Left hindlimb (tissue), 1 donor: ENCODE measurements around the gene CHID1.

ENCODE experiments used
- DNase-seq: peaks from one replicate; pipeline ENCODE4 v3.0.0-alpha.2; 2018

The CHID1 gene

DNA sequence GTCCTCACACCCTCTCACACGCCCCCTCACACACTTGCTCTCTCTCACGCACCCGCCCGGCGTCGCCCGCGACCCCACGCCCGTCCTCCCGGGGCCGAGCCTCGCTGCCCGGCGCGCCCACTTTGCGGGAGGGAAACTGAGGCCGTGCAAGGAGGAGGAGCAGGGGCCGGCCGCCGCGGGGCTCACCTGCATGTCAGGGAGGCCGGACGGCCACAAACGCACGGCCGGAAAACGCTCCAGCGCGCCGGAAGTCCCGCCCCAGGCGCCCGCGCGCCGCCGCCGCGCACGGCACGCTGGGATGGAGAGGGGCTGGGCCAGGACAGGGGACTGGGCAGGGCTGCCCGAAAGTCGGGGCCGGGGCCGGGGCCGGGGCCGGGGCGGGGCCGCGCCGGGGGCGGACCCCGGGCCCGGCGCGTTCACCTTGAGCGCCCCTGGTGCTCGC, at the start of gene CHID1:
Gene CHID1 (minus strand): TSS at position 222 of the 442 bp plus-strand sequence. CDS start 5,994 bp downstream, outside the sequence.
- DNase-seq: peak; percentile 92

DNA sequence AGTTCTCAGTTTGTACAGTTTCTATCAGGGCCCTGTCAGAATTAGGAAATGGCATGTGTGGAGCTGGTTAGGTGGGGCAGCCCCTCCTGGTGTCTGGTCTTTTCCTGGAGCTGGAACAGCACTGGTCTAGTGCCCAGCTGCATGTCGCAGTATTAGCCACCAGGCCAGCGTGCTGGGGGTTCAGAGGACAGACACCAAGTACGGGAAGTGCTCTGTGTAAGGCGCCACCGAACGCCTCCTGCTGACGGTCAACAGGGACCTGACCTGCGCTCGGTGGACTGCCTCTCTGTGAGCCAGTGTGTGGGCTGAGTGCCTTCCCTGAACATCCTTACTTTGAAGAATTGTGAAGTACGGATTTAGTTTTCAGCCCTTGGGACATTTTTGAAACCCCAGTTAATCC, 49.0 kb upstream of the CHID1 start:
- DNase-seq: no peak

DNA sequence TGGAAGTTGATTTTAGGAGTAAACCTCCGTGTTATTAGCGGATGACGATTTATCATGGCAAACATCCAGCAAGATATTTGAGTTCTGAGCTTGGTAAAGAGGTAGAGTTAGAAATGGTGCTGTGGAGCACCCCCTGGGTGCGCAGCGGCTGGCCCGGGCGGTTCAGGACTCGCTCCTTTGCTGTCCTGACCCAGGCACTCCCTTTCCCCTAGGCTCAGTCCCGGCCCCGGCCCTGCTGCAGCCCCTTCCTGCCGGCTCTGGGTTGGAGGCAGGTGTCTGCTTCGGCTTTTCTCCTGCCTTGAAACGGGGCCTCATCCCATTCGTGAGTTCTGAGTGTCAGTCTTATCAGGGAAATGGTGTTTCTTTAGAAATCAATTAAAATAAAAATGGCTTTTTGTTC, 48.4 kb upstream of the CHID1 start:
- DNase-seq: no peak

DNA sequence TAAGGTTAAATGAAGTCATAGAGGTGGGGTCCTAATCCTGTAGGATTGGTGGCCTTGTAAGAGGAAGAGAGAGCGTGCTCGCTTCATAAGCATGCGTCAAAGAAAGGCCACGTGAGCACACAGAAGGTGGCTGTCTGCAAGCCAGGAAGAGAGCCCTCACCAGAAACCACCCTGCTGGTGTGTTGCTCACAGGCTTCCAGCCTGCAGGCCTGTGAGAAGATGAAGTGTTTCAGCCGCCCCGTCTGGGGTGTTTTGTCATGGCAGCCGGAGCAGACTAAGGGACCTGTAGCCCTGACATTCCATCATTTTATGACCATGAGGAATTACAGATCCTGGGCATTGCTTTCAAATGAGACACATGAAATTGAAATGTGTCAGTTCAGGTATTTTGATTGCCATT, 47.5 kb upstream of the CHID1 start:
- no peak for DNase-seq

DNA sequence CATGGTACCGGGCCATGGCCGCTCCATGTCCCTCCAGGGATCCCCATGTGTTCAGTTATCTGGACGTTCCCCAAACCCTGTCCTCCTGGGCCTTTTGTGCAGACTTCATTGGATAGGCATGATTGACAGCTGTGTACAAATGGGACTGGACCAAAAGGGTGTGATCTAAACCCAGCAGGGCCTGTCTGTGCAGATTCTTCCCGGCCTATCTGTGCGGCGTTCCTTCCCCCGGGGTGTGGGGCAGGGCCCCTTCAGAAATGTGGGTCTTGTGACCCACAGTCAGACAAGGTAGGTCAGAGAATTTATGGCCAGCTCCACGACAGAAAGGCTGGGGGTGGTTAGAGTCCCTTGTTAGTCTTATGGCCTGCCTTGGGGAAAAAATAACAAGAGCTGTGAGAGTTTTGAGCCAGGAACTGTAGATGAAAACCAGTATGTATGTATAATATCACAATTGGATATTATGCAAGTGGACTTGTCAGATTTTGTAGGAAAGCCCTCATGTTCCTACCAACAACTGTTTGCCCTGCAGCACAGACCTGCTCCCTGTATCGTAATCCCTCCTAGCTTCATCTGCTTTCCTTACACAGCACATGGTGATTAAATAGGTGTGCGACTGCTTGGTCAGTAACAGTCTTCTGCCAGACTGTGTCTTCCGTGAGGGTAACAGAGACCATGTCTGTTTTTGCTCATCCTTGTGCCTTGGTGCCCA, 46.8 kb upstream of the CHID1 start:
- DNase-seq: no peak

DNA sequence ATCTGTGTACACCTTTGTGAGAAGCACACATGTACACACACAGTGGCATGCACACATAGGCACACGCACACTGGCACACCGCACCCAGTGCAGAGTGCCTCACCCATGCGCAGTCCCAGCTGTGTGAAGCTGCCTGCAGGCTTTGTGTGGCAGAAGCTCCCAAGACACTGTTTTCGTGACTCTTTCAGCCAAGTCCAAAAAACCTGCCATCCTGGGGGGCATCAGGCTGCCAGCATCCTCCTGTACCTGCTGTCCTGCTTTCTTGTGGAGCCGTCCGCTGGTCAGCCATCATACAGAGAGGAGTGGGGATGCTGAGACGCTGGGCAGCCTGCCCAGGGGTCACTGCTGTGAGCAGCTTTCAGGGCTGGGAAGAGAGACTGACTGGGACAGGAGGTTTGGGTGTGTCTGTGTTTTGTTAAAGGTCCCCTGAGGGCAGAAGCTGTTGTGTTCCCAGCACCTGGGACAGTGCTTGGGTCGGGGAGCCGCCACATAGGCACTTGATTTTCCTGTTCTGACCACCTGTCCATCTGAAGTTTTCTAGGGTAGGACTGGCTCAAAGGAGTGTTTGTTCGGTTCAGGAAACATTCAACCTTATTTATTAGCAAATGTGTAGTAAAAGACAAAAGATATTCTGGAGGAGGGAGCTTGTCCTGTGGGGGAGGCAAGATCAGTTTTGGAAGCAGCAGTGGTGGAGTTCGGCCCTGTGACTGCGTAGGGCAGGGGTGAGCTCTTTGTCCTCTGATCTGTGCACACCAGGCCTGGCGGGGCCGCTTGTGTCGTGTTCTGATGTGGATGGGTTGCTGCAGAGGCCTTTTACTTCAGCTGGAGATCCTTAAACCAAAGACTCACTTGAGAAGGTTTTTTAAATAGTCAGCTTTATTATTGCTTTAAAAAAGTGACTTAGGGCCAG, 44.8 kb upstream of the CHID1 start:
- no peak for DNase-seq

DNA sequence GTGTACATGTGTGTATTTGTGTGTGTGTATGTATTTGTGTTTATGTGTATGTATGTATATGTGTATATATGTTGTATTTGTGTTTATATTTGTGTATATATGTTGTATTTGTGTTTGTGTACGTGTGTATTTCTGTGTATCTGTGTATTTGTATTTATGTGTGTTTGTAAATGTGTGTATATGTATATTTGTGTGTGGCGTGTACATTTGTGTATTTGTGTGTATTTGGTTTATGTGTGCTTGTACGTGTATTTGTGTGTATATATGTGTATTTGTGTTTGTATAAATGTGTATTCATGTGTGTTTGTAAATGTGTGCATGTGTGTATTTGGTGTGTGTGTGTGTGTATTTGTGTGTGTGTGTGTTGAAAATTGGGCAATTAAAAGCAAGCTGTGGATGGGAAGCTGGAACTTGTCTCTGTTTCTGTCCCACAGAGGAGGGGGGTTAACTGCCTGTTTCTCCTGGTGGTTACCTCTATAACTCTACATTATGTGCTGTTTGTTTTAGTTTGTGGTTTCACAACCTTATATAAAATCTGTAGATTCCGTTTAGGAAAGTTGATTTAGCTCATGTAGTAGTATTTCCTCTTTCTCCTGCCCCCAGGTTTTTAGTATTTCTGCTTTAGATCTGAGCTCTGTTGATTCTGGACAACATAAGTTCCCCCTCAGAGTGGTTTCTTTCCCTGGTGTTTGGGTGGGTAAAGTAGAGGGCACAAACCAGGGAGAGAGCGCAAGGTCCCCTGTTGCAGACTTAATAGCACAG, 44.0 kb upstream of the CHID1 start:
- no peak for DNase-seq

DNA sequence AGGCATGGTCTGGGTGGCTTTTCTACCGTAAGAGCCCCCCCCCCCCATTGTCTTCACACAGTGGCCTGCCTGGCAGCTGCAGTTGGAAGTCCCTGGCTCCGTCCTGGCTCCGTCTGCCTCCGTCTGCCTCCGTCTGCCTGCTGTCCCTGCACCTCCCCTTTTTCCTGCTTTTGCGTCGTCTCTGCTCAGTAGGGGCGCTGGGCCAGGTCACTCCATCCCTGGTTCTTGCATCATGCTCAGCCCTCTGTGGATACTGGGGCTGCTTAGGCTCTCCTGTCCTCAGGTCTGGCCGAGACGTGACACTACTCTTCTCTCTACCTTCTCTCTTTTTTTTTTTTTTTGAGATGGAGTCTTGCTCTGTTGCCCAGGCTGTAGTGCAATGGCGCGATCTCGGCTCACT, 42.9 kb upstream of the CHID1 start:
- DNase-seq: no peak

DNA sequence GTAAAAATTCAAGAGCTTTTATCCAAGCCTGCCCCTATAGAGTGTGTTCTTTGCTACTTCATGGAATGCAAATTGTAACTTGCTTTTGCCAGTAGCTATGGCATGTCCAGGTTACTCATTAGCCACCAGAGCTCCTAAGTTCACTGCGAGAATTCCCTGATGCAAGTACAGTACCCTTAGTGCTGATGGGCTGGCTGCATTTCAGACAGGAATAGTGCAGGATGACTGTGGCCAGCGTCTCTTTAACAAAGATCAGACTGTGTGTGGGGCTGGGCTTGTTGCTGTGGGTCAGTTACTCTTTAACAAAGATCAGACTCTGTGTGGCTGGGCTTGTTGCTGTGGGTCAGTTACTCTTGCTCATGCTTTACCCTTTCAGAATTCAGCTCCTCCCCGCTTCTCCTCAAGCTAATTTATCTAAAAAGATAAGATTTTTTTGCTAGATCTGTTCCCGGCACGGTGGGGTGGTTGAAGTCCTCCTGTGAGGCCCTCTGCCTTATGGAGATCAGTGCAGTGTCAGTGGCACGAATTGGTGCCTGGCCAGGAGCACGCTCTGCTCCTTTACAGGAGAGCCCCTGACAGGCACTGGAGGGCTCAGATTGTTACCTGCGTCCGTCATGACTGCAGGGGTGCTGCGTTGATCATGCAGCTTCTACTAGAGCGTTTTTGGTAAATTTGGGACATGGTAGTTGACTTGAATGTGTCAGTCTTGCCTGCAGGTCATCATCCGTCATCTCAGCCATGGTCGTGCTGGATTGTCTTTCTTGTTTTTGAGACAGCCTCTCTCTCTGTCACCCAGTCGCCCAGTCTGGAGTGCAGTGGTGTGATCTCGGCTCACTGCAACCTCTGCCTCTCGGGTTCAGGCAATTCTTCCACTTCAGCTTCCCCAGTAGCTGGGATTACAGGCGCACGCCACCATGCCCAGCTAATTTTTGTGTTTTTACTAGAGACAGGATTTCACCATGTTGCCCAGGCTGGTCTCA, 42.1 kb upstream of the CHID1 start:
- no peak for DNase-seq

DNA sequence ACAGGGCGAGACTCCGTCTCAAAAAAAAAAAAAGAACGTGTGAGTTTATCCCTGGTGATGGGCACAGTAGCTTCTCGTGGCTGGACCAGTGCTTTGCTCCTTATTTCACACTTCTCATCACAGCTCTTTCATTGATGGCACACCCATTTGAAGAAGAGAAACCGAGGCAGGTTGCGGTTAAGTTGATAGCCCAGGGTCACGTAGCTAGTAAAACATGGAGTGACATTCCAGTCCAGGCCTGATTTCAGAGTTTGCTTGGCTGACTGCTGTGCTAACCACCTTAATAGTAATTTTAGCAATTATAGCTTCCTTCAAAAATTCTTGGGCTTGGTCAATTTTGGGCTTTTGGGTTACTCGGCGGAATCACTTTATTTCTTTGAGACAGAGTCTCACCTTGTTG, 40.9 kb upstream of the CHID1 start:
- DNase-seq: no peak

DNA sequence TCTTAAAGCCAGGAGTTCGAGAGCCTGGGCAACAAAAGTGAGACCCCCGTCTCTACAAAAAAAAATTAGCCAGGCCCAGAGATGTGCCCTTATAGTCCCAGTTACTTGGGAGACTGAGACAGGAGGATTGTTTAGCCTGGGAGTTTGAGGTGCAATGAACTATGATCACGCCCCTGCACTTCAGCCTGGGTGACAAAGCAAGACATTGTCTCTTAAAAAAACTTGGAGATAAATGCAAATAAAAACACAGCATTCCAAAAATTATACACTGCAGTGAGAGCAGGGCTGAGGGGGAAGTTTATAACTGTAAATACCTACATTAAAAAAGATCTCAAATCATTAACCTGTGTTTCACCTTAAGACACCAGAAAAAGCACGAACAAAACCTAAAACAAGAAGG, 37.1 kb upstream of the CHID1 start:
- DNase-seq: no peak

DNA sequence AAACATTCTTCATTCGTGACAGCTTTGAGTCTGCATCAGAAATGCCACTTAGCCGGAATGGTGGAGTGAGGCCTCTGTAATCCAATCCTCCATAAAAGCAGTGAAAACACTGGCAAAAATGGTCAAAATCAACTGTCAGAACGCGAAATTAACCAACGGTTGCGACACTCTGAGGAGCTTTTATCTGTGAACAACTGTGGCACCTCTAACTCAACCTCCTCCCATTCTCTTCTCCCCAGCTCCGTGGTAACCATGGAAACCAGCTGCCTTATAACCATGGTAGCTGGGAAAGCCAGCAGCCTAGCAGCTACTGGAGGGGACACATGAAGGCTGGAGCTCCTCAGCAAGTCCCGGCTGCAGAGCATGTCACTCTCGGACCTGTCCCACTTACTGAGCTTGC, 35.4 kb upstream of the CHID1 start:
- no peak for DNase-seq

DNA sequence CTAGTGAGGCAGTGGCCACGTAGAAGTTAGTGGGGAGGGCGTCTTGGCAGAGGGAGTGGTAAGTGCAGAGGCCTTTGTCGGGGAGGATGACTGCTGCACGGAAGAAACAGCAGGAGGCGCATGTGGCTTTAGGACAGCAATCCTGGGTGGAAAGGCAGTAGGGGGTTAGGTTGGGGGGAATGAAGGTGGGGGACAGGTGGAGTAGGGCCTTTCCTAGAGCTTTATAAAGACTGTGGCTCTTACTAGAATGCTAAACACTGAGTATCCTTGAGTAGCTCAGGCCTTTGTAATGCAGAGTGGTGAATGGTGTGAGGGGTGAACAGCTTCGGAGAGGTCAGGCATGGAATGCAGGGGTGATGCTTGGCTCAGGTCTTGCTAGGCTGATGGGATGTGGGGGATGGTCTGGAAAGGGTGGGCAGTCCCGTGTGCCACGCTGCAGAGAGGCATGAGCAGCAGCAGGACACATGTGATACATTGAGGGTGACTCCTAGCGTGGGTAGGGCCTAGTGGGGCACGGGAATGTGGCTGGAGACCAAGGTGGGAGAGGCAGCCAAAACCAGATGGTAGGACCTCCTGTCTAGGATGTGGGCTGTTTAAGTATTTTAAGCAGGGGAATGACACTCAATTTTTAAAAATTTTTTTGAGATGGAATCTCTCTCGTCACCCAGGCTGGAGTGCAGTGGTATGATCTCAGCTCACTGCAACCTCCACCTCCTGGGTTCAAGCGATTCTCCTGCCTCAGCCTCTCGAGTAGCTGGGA, 34.3 kb upstream of the CHID1 start:
- DNase-seq: no peak

DNA sequence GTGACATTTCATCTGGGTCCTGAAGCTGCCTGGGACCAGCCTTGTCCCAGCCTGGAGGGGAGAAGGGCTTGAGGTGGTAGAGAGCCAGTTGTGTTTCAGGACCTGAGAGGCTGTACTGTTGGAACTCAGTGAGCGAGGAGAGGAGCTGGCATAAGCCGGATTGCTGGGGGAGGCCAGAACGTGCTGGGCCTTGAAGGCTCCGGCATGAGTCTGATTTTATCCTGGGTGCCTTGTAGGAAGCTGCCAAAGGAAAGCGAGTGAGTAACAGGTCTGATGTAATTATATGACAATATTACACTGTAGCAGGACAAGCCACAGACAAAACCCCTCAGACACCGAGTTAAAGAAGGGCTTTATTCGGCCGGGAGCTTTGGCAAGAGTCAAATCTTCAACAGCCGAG, 32.2 kb upstream of the CHID1 start:
- DNase-seq: no peak

DNA sequence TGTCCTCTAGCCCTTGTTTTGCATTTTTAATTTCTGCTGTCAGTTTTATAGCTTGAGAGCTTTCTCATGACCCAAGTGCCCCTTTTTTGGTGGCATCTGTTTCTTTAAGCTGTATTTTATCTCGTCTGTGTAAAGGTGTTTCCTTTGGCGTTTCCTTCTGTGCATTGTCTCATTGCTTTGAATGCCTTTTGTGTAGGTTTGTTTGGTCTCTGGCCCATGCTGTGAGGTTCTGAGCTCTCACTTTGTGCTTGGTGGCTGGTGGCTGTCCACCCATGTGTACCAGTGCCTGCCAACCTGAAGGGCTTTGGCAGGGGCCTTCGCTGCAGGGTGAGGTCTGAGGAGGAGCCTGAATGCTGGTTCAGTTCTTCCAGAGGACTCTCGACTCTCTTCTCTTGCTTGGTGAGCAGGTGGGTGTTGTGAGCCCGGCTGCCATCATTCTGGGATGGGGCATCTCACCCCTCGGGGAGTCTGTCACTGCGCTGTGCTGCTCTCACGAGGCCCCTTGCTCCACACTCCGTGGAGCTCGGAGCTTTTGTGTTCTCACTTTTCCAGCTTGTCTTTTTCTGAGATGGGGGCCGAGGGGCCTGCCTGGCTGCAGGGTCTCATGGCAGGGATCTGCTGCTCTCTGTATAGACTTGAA, 30.0 kb upstream of the CHID1 start:
- DNase-seq: no peak

DNA sequence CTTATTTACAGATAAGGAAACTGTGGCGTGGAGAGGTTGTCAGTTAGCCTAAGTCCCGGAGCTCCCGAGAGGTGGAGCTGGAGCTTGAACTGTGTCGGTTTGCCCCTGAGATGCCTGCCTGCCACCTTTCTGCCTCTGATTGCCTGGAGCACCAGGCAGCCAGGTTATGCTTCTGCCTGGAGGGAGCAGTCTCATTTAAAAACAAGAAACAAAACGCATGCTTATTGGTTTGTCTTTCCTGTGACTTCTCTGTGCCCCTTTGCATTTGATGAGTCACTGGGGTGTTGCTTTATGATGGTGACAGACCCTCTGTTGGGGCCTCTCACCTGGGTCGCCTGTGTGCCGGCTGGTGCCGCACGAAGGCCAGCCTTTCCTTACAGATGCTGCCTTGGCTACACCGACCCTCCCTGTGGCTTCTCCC, 27.2 kb upstream of the CHID1 start:
- no peak for DNase-seq

DNA sequence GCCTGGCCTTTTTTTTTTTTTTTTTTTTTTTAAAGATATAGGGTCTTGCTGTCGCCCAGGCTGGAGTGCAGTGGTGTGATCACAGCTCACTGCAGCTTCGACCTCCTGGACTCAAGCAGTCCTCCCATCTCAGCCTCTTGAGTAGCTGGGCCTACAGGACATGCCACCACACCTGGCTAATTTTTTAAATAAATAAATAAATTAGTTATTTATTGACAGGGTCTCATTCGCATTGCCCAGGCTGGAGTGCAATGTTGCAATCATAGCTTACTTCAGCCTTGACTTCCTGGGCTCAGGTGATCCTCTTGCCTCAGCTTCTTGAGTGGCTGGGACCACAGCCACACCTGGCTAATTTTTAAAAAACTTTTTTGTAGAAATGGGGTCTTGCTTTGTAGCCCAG, 25.6 kb upstream of the CHID1 start:
- DNase-seq: no peak

DNA sequence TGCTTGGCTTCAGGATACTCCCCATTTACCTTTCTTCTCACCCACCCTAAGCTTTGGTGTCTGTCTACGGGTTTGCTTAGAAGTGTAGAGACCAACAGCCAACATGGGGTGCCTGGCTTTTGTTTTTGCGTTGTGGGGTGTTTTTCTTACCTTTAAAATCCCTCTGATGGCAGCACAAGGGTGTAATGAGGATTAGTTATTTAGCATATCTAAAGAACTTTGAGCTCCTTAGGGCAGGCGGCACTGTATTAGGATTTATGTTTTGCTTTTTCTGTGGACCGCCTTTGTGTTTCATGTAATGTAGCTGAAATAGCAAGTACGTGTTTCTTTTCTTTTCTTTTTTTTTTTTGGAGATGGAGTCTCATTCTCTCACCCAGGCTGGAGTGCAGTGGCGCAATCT, 23.9 kb upstream of the CHID1 start:
- DNase-seq: no peak

DNA sequence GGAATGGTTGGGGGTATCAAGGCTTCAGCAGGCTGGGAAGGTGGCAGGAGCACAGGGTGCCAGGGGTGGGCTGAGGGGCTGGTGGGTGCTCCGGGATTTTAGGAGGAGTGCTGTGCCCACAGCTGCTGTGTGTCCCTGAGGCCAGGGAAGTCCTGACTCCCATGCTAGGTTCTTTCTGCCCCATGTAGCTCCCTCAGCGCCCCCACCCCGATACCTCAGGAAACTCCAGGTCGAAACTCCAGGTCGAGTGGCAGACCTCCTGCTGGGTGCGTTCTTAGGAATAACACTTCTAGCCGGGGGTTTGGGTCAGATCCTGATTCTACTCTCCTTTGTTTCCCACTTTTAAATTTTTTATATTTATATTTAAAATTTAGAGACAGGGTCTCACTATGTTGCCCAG, 23.3 kb upstream of the CHID1 start:
- no peak for DNase-seq

DNA sequence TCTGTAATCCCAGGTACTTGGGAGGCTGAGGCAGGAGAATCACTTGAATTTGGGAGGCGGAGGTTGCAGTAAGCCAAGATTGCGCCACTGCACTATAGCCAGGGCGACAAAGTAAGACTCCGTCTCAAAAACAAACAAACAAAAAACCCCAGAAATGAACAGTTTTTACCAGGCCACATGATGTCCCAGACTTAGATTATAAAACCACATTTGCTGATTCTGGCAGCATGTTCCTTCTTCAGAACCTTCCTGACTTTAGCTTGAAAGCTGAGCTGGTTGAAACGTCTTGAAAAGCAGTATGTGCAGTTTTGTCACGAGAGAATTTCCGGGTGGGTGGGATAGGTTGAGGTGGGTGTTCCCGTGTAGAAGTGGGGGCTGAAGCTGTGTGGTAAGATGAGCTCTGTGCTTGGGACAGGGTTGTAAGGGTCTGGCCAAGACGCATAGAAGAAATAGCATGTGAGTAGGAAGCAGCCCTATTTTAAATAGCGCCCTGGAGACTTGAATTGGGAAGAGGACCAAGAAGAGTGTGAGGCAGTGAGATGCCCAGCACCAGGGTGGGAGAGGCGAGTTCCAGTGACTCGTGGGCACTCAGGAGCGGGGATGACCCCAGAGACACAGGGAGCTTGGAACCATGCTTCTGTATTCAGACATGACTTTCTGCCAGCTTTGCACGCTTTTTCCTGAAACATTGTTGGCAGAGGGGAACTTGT, 22.7 kb upstream of the CHID1 start:
- peak; percentile 73 for DNase-seq
